ENCODE data around the gene PGA5.

DNA sequence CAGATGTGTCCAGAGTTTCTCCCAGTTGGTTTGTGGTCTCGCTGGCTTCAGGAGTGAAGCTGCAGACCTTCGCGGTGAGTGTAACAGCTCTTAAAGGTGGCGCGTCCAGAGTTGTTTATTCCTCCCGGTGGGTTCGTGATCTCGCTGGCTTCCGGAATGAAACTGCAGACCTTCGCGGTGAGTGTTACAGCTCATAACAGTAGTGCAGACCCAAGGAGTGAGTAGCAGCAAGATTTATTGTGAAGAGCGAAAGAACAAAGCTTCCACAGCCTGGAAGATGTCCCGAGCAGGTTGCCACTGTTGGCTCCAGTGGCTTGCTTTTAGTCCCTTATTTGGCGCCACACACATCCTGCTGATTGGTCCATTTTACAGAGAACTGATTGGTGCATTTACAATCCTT is 39.5 kb upstream of the PGA5 start:
- no peak for TF ChIP-seq POLR2A (IDR thresholded peaks at IDR 0.05; ENCODE audit: low read depth)
- TF ChIP-seq EP300 (IDR thresholded peaks at IDR 0.05), result no peak

Data from esophagus muscularis mucosa (tissue), 2 donors.